GM23338 (cell line): ENCODE measurements around the gene UBP1.

Experiments used
- CREB1 ChIP-seq: fragments of 250-450 bp; sonication (Bioruptor Pico); IDR thresholded peaks from 2 replicates; pipeline ENCODE4 v1.5.0; 2020; ENCODE audit warnings: low read depth, mild to moderate bottlenecking, moderate library complexity
- CTCF ChIP-seq, 2 experiments: fragments of 200-600 bp in 1 of 2; sonication (generic) in 1 of 2; conservative IDR thresholded peaks; 2 replicates each; pipeline versions ENCODE4 v1.5.1 to v1.6.1; 2016 to 2017; ENCODE audit warnings: antibody characterized with exemption in 2 of 2, low read depth in 2 of 2, mild to moderate bottlenecking in 2 of 2, moderate library complexity in 1 of 2
- ETS1 ChIP-seq: IDR thresholded peaks from 2 replicates; pipeline ENCODE4 v1.6.1; 2016; ENCODE audit warnings: antibody characterized with exemption
- EZH2 ChIP-seq: fragments of 200-600 bp; sonication (generic); IDR thresholded peaks from one replicate; pipeline ENCODE4 v1.8.0; 2017; ENCODE audit warnings: antibody characterized with exemption, mild to moderate bottlenecking, low read depth; ENCODE audit not compliant: unreplicated experiment
- EZH2phosphoT487 ChIP-seq: fragments of 200-600 bp; sonication (generic); IDR thresholded peaks from one replicate; pipeline ENCODE4 v1.8.1; 2018; ENCODE audit warnings: antibody characterized with exemption; ENCODE audit not compliant: unreplicated experiment
- NANOG ChIP-seq: IDR thresholded peaks from 2 replicates; pipeline ENCODE4 v1.6.1; 2016; ENCODE audit warnings: antibody characterized with exemption, borderline replicate concordance
- POLR2AphosphoS5 ChIP-seq: IDR thresholded peaks from 2 replicates; pipeline ENCODE4 v1.6.1; 2016; ENCODE audit warnings: antibody characterized with exemption, low read depth
- REST ChIP-seq: IDR thresholded peaks from one replicate; pipeline ENCODE4 v1.6.1; 2018; ENCODE audit warnings: antibody characterized with exemption; ENCODE audit not compliant: unreplicated experiment
- STAT1 ChIP-seq: IDR thresholded peaks from one replicate; pipeline ENCODE4 v1.6.1; 2016; ENCODE audit warnings: antibody characterized with exemption; ENCODE audit not compliant: unreplicated experiment
- ZNF114 ChIP-seq: fragments of 250-450 bp; sonication (Bioruptor Pico); IDR thresholded peaks from 2 replicates; pipeline ENCODE4 v1.5.0; 2020; ENCODE audit warnings: mild to moderate bottlenecking, moderate library complexity
- ZNF462 ChIP-seq: fragments of 250-450 bp; sonication (Bioruptor Pico); IDR thresholded peaks from 2 replicates; pipeline ENCODE4 v1.5.0; 2020; ENCODE audit warnings: mild to moderate bottlenecking, moderate library complexity

- TF ChIP-seq CTCF (conservative IDR thresholded peaks at IDR 0.05; ENCODE audit: low read depth in 2 of 2), result no peak
- no peak for TF ChIP-seq ZNF114 (CRISPR knock-in tag)
- no peak for TF ChIP-seq REST
- no peak for TF ChIP-seq CREB1 (CRISPR knock-in tag)
- TF ChIP-seq EZH2, result no peak
- TF ChIP-seq NANOG, result no peak
- no peak for TF ChIP-seq POLR2AphosphoS5
- no peak for TF ChIP-seq ETS1
- no peak for TF ChIP-seq EZH2phosphoT487
- TF ChIP-seq STAT1, result no peak
- no peak for TF ChIP-seq ZNF462 (CRISPR knock-in tag)
These were observed 23.0 kb downstream of the UBP1 start for GRCh38 chr3:33417066-33417673.
